ENCODE measurements around the gene NEURL1.
A peak's percentile ranks its signal among the peaks of the same experiment; 100 is the strongest.
"Not testable (repeated sequence)": the region's sequence is repeated elsewhere in the genome, so short reads cannot be mapped to it uniquely, and the experiment has no call there.

Gene NEURL1

DNA sequence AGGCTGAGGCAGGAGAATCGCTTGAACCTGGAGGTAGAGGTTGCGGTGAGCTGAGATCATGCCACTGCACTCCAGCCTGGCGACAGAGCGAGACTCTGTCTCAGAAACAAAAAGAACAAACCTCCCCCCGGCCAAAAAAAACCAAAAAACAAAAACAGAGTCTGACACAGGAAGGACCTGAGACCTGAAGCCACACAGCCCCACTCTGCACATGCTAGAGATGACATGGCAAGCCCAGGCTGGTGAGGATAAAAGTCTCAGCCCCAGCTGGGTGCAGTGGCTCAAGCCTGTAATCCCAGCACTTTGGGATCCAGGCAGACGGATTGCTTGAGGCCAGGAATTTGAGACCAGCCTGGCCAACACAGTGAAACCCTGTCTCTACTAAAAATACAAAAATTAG lies 139.4 kb downstream of the NEURL1 start:
- H4K91ac ChIP-seq (ENCODE audit: low read depth, low read length, poor library complexity); H3K14ac ChIP-seq (ENCODE audit: low read length); H3K18ac ChIP-seq (ENCODE audit: low read length); H3K23ac ChIP-seq (ENCODE audit: low read depth, low read length, poor library complexity); H3K27ac ChIP-seq (replicated peaks; ENCODE audit: low read length); H3K4ac ChIP-seq (ENCODE audit: low read length); H3K4me2 ChIP-seq (ENCODE audit: insufficient read depth, low read length, poor library complexity, severe bottlenecking); H3K9ac ChIP-seq (ENCODE audit: low read depth, low read length, poor library complexity); H4K8ac ChIP-seq (ENCODE audit: low read depth, low read length); H2BK15ac ChIP-seq (ENCODE audit: low read length); H3K79me1 ChIP-seq (ENCODE audit: low read depth, low read length); H2AFZ ChIP-seq (ENCODE audit: low read length); H3K4me3 ChIP-seq (ENCODE audit: low read length in 2 of 2); H2BK5ac ChIP-seq (ENCODE audit: low read length); H3K36me3 ChIP-seq (replicated peaks in 1 of 2; ENCODE audit: control insufficient read depth in 2 of 2, insufficient read depth in 2 of 2, low read length in 2 of 2); H2BK120ac ChIP-seq (ENCODE audit: low read depth, low read length); DNase-seq (ENCODE audit: low spot score); H2BK12ac ChIP-seq (ENCODE audit: low read length); H3K9me3 ChIP-seq (replicated peaks in 1 of 2; ENCODE audit: control insufficient read depth in 2 of 2, insufficient read depth in 1 of 2, low read depth in 1 of 2, low read length in 2 of 2); H2AK5ac ChIP-seq (ENCODE audit: low read depth, low read length); H3K27me3 ChIP-seq (ENCODE audit: control insufficient read depth in 3 of 3, insufficient read depth in 3 of 3, low read depth in 1 of 3, low read length in 3 of 3): not testable (repeated sequence)
- no CpG with 5 or more reads among the region's 6 CpGs for WGBS, 2 donors (ENCODE audit: extremely low coverage in 2 of 2, insufficient read length in 2 of 2, insufficient replicate concordance in 1 of 2)
- peaks cover 18 to 30% of the 10 kb centered on the region in 2 donors for H3K4me1 ChIP-seq (ENCODE audit: control insufficient read depth in 2 of 2, insufficient read depth in 1 of 2, low read depth in 1 of 2, low read length in 2 of 2)

- Histone ChIP-seq H3K4me1 (ENCODE audit: control insufficient read depth in 2 of 2, insufficient read depth in 1 of 2, low read depth in 1 of 2, low read length in 2 of 2) (peaks cover 25 to 40% of the 10 kb centered on the region in 2 donors), H2BK5ac (ENCODE audit: low read length) (no peak overlapping the region), H3K79me1 (ENCODE audit: low read depth, low read length) (no peaks in the 10 kb centered on the region)
Measured at GRCh38 chr10:103633846-103634245, 140.3 kb downstream of the NEURL1 start.

DNA sequence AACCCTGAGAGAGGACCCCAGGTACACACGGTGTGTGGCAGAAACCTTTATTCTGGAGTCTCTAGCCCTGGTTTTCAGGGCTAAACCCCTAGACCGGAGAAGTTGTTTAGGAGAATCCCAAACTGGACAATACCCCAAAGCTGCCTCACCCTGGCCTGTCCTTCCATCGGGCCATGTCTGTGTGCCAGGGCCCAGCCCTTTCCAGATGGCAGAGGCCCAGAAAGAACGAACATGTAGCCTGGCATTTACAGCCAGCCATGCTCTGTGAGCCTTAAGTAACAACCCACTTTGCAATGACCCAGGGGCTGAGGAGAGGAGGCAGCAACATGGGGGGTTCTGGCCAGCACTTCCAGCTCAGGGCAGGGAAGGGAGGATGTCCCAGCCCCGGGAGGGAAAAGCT lies 142.1 kb downstream of the NEURL1 start:
- Histone ChIP-seq H4K8ac (ENCODE audit: low read depth, low read length) (no peak overlapping the region), H3K4ac (ENCODE audit: low read length) (peak overlapping the region; percentile 42), H3K9ac (ENCODE audit: low read depth, low read length, poor library complexity) (peak overlapping the region; percentile 18), H2BK12ac (ENCODE audit: low read length) (peak overlapping the region; percentile 67), H2AFZ (ENCODE audit: low read length) (no peak overlapping the region), H2BK120ac (ENCODE audit: low read depth, low read length) (peak overlapping the region; percentile 91), H3K4me3 (ENCODE audit: low read length in 2 of 2) (no peak overlapping the region), H2BK5ac (ENCODE audit: low read length) (peak overlapping the region; percentile 98), H3K4me1 (ENCODE audit: control insufficient read depth in 2 of 2, insufficient read depth in 1 of 2, low read depth in 1 of 2, low read length in 2 of 2) (peaks cover 25 to 44% of the 10 kb centered on the region in 2 donors), H3K27me3 (ENCODE audit: control insufficient read depth in 3 of 3, insufficient read depth in 3 of 3, low read depth in 1 of 3, low read length in 3 of 3) (no peaks in the 10 kb centered on the region), H3K36me3 (replicated peaks in 1 of 2; ENCODE audit: control insufficient read depth in 2 of 2, insufficient read depth in 2 of 2, low read length in 2 of 2) (peaks cover 0 to 2% of the 10 kb centered on the region in 2 donors), H3K79me1 (ENCODE audit: low read depth, low read length) (no peaks in the 10 kb centered on the region), H3K9me3 (replicated peaks in 1 of 2; ENCODE audit: control insufficient read depth in 2 of 2, insufficient read depth in 1 of 2, low read depth in 1 of 2, low read length in 2 of 2) (no peaks in the 10 kb centered on the region), H2AK5ac (ENCODE audit: low read depth, low read length) (peak overlapping the region; percentile 96), H4K91ac (ENCODE audit: low read depth, low read length, poor library complexity) (peak overlapping the region; percentile 97), H2BK15ac (ENCODE audit: low read length) (peak overlapping the region; percentile 41), H3K4me2 (ENCODE audit: insufficient read depth, low read length, poor library complexity, severe bottlenecking) (no peak overlapping the region), H3K14ac (ENCODE audit: low read length) (peak overlapping the region; percentile 87), H3K18ac (ENCODE audit: low read length) (peak overlapping the region; percentile 94), H3K27ac (replicated peaks; ENCODE audit: low read length) (peak overlapping the region; percentile 47), H3K23ac (ENCODE audit: low read depth, low read length, poor library complexity) (no peak overlapping the region)
- WGBS, 2 donors (ENCODE audit: extremely low coverage in 2 of 2, insufficient read length in 2 of 2, insufficient replicate concordance in 1 of 2) = no CpG with 5 or more reads among the region's 5 CpGs
- no peak for DNase-seq (ENCODE audit: low spot score)

More at GRCh38 chr10:103633846-103634245, 140.3 kb downstream of the NEURL1 start:
- peaks cover 0 to 2% of the 10 kb centered on the region in 2 donors for H3K36me3 ChIP-seq (replicated peaks in 1 of 2; ENCODE audit: control insufficient read depth in 2 of 2, insufficient read depth in 2 of 2, low read length in 2 of 2)
- H3K4me3 ChIP-seq (ENCODE audit: low read length in 2 of 2) = no peak overlapping the region
- H2BK12ac ChIP-seq (ENCODE audit: low read length) = no peak overlapping the region
- H2AFZ ChIP-seq (ENCODE audit: low read length) = no peak overlapping the region
- H3K9me3 ChIP-seq (replicated peaks in 1 of 2; ENCODE audit: control insufficient read depth in 2 of 2, insufficient read depth in 1 of 2, low read depth in 1 of 2, low read length in 2 of 2) = no peaks in the 10 kb centered on the region
- H3K27me3 ChIP-seq (ENCODE audit: control insufficient read depth in 3 of 3, insufficient read depth in 3 of 3, low read depth in 1 of 3, low read length in 3 of 3) = no peaks in the 10 kb centered on the region
- no peak overlapping the region for H3K4me2 ChIP-seq (ENCODE audit: insufficient read depth, low read length, poor library complexity, severe bottlenecking)
- H4K8ac ChIP-seq (ENCODE audit: low read depth, low read length) = no peak overlapping the region
- H3K4ac ChIP-seq (ENCODE audit: low read length) = no peak overlapping the region
- H3K14ac ChIP-seq (ENCODE audit: low read length) = no peak overlapping the region
- H2AK5ac ChIP-seq (ENCODE audit: low read depth, low read length) = peak overlapping the region; percentile 50
- H3K9ac ChIP-seq (ENCODE audit: low read depth, low read length, poor library complexity) = no peak overlapping the region
- peak overlapping the region; percentile 81 for H2BK15ac ChIP-seq (ENCODE audit: low read length)
- no peak overlapping the region for H3K27ac ChIP-seq (replicated peaks; ENCODE audit: low read length)
- no peak overlapping the region for H4K91ac ChIP-seq (ENCODE audit: low read depth, low read length, poor library complexity)
- H3K23ac ChIP-seq (ENCODE audit: low read depth, low read length, poor library complexity) = no peak overlapping the region
- DNase-seq (ENCODE audit: low spot score) = no peak
- WGBS, 2 donors (ENCODE audit: extremely low coverage in 2 of 2, insufficient read length in 2 of 2, insufficient replicate concordance in 1 of 2) = no CpG with 5 or more reads among the region's 7 CpGs
- H3K18ac ChIP-seq (ENCODE audit: low read length) = peak overlapping the region; percentile 2
- peak overlapping the region; percentile 33 for H2BK120ac ChIP-seq (ENCODE audit: low read depth, low read length)

- peak; percentile 91 for DNase-seq (ENCODE audit: low spot score)
- peak overlapping the region; percentile 92 for H3K27ac ChIP-seq (replicated peaks; ENCODE audit: low read length)
Measured at GRCh38 chr10:103636492-103636891, 143.0 kb downstream of the NEURL1 start.

More at GRCh38 chr10:103636492-103636891, 143.0 kb downstream of the NEURL1 start:
- H2AK5ac ChIP-seq (ENCODE audit: low read depth, low read length) = no peak overlapping the region
- no peak overlapping the region for H3K4me2 ChIP-seq (ENCODE audit: insufficient read depth, low read length, poor library complexity, severe bottlenecking)
- peak overlapping the region; percentile 94 for H3K18ac ChIP-seq (ENCODE audit: low read length)
- H4K8ac ChIP-seq (ENCODE audit: low read depth, low read length) = no peak overlapping the region
- H4K91ac ChIP-seq (ENCODE audit: low read depth, low read length, poor library complexity) = no peak overlapping the region
- H3K14ac ChIP-seq (ENCODE audit: low read length) = no peak overlapping the region
- WGBS, 2 donors (ENCODE audit: extremely low coverage in 2 of 2, insufficient read length in 2 of 2, insufficient replicate concordance in 1 of 2) = no CpG with 5 or more reads among the region's 5 CpGs
- H3K27me3 ChIP-seq (ENCODE audit: control insufficient read depth in 3 of 3, insufficient read depth in 3 of 3, low read depth in 1 of 3, low read length in 3 of 3) = no peaks in the 10 kb centered on the region
- no peak overlapping the region for H3K4me3 ChIP-seq (ENCODE audit: low read length in 2 of 2)
- no peak overlapping the region for H3K9ac ChIP-seq (ENCODE audit: low read depth, low read length, poor library complexity)
- H2AFZ ChIP-seq (ENCODE audit: low read length) = peak overlapping the region; percentile 32
- H3K79me1 ChIP-seq (ENCODE audit: low read depth, low read length) = no peaks in the 10 kb centered on the region
- no peak overlapping the region for H2BK15ac ChIP-seq (ENCODE audit: low read length)
- no peak overlapping the region for H2BK120ac ChIP-seq (ENCODE audit: low read depth, low read length)
- H3K23ac ChIP-seq (ENCODE audit: low read depth, low read length, poor library complexity) = no peak overlapping the region
- peak overlapping the region; percentile 63 for H2BK5ac ChIP-seq (ENCODE audit: low read length)
- H3K4me1 ChIP-seq (ENCODE audit: control insufficient read depth in 2 of 2, insufficient read depth in 1 of 2, low read depth in 1 of 2, low read length in 2 of 2) = peaks cover 25 to 44% of the 10 kb centered on the region in 2 donors
- no peak overlapping the region for H2BK12ac ChIP-seq (ENCODE audit: low read length)
- peaks cover 0 to 1% of the 10 kb centered on the region in 2 donors for H3K36me3 ChIP-seq (replicated peaks in 1 of 2; ENCODE audit: control insufficient read depth in 2 of 2, insufficient read depth in 2 of 2, low read length in 2 of 2)
- no peak overlapping the region for H3K4ac ChIP-seq (ENCODE audit: low read length)
- H3K9me3 ChIP-seq (replicated peaks in 1 of 2; ENCODE audit: control insufficient read depth in 2 of 2, insufficient read depth in 1 of 2, low read depth in 1 of 2, low read length in 2 of 2) = no peaks in the 10 kb centered on the region

Measured in neuronal stem cell (in vitro differentiated cells).